Right atrium auricular region (tissue), 2 donors: ENCODE results near the gene DPF3. TPM values are rescaled to one million over a fixed set of nuclear protein-coding genes. Genes with fewer than 3 reads are reported as not detected.
A peak's percentile ranks its signal among the peaks of the same experiment; 100 is the strongest.

Source experiments
- DNase-seq: peaks from one replicate; pipeline ENCODE4 v3.0.0-alpha.2; 2019; ENCODE audit warnings: low spot score
- H3K27ac ChIP-seq, 2 donors: fragments of 200-600 bp; sonication (generic); 1 replicate in 1 of 2; 2 replicates in 1 of 2; pipeline ENCODE4 v1.5.1; 2016 to 2019
- H3K27me3 ChIP-seq, 2 donors: fragments of 200-600 bp; sonication (generic); one replicate each; pipeline versions ENCODE4 v1.5.1 to v1.6.0; 2017 to 2019
- H3K36me3 ChIP-seq: fragments of 200-600 bp; sonication (generic); one replicate; pipeline ENCODE4 v1.5.1; 2016
- H3K4me1 ChIP-seq, 2 donors: fragments of 200-600 bp; sonication (generic); one replicate each; pipeline versions ENCODE4 v1.5.1 to v1.6.0; 2017 to 2019
- H3K4me3 ChIP-seq, 2 donors: fragments of 200-600 bp; sonication (generic); 1 replicate in 1 of 2; 2 replicates in 1 of 2; pipeline ENCODE4 v1.5.1; 2017 to 2019; ENCODE audit warnings: mild to moderate bottlenecking in 1 of 2, moderate library complexity in 1 of 2
- H3K9me3 ChIP-seq, 2 donors: fragments of 200-600 bp; sonication (generic); one replicate each; pipeline ENCODE4 v1.5.1; 2019
- total RNA-seq, 2 donors: library from RNA; depleted of rRNA; stranded (reverse); fragments of >200 nt; gene quantifications; one replicate each; pipeline ENCODE4 v1.1.0, GENCODE V29; 2016
- TF ChIP-seq, protein P1 (sequence below), 2 donors: fragments of 200-600 bp; sonication (generic); IDR thresholded peaks; one replicate each; pipeline ENCODE4 v1.5.1; 2019; ENCODE audit warnings: antibody characterized with exemption in 2 of 2

DPF3 gene
- total RNA-seq, 2 donors from 2014 or later = 14.7 to 26.6 TPM

GRCh38 chr14:72780751-72781150, 113.2 kb downstream of the DPF3 start:
- H3K36me3 ChIP-seq = no peaks in the 10 kb centered on the region
- H3K4me3 ChIP-seq = no peak overlapping the region
- TF ChIP-seq, protein P1, sequence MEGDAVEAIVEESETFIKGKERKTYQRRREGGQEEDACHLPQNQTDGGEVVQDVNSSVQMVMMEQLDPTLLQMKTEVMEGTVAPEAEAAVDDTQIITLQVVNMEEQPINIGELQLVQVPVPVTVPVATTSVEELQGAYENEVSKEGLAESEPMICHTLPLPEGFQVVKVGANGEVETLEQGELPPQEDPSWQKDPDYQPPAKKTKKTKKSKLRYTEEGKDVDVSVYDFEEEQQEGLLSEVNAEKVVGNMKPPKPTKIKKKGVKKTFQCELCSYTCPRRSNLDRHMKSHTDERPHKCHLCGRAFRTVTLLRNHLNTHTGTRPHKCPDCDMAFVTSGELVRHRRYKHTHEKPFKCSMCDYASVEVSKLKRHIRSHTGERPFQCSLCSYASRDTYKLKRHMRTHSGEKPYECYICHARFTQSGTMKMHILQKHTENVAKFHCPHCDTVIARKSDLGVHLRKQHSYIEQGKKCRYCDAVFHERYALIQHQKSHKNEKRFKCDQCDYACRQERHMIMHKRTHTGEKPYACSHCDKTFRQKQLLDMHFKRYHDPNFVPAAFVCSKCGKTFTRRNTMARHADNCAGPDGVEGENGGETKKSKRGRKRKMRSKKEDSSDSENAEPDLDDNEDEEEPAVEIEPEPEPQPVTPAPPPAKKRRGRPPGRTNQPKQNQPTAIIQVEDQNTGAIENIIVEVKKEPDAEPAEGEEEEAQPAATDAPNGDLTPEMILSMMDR (IDR thresholded peaks at IDR 0.05) = no peak
- peak; percentile 23 for DNase-seq
- peak overlapping the region in 1 of 2 donors; percentile 25 for H3K27ac ChIP-seq
- H3K4me1 ChIP-seq = peaks cover 0 to 48% of the 10 kb centered on the region in 2 donors
- H3K27me3 ChIP-seq = no peaks in the 10 kb centered on the region
- H3K9me3 ChIP-seq = peaks cover 0 to 4% of the 10 kb centered on the region in 2 donors

GRCh38 chr14:72779679-72780078, 114.2 kb downstream of the DPF3 start:
- peak overlapping the region in 1 of 2 donors; percentile 25 for H3K27ac ChIP-seq
- peaks cover 0 to 4% of the 10 kb centered on the region in 2 donors for H3K9me3 ChIP-seq
- H3K4me1 ChIP-seq = peaks cover 0 to 48% of the 10 kb centered on the region in 2 donors
- H3K27me3 ChIP-seq = no peaks in the 10 kb centered on the region
- DNase-seq = peak; percentile 21
- no peaks in the 10 kb centered on the region for H3K36me3 ChIP-seq
- no peak overlapping the region for H3K4me3 ChIP-seq
- TF ChIP-seq, protein P1 (IDR thresholded peaks at IDR 0.05) = no peak

GRCh38 chr14:72777636-72778035, 116.3 kb downstream of the DPF3 start:
- H3K9me3 ChIP-seq = peaks cover 0 to 4% of the 10 kb centered on the region in 2 donors
- H3K27ac ChIP-seq = no peak overlapping the region
- peaks cover 0 to 44% of the 10 kb centered on the region in 2 donors for H3K4me1 ChIP-seq
- no peak for DNase-seq
- no peaks in the 10 kb centered on the region for H3K27me3 ChIP-seq
- H3K36me3 ChIP-seq = no peaks in the 10 kb centered on the region
- H3K4me3 ChIP-seq = no peak overlapping the region
- TF ChIP-seq, protein P1 (IDR thresholded peaks at IDR 0.05) = no peak

- peaks cover 0 to 36% of the 10 kb centered on the region in 2 donors for H3K4me1 ChIP-seq
- TF ChIP-seq, protein P1 (IDR thresholded peaks at IDR 0.05) = no peak
- DNase-seq = peak; percentile 28
- H3K9me3 ChIP-seq = peaks cover 0 to 4% of the 10 kb centered on the region in 2 donors
- no peaks in the 10 kb centered on the region for H3K27me3 ChIP-seq
- no peaks in the 10 kb centered on the region for H3K36me3 ChIP-seq
- no peak overlapping the region for H3K4me3 ChIP-seq
- H3K27ac ChIP-seq = peak overlapping the region; percentile 42 to 55
Measured at GRCh38 chr14:72776701-72777261, 117.1 kb downstream of the DPF3 start.

DNA sequence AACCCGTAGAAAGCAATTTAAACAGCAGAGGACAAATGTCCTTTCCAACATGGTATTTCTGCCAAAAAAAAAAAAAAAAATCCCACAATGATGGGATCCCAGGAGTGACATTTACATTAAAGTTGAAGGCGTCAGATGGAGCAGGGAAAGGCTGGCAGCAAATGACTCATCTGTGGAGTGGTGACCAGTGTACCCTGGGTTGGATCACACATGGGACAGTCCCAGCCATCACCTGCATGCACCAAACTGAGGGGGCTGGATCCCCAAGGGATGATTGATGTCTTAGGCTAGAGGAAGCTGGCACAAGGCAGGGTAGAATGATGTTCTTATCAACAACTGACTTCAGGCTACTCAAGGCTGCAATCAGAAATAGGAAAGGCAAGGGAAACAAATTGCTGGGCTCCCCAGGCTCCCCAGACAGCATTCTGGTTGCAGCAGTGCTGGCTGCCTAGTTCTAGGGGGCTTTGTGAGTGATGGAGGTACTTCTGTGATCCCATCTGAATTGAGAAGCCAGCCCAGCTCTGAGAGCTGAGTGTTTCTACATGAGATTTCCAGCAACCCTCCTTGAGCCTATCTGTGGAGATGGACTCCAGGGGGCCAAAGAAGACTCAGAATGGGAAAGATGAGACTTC, 117.9 kb downstream of the DPF3 start:
- Histone ChIP-seq H3K4me3 (no peak overlapping the region), H3K27me3 (no peaks in the 10 kb centered on the region), H3K27ac (peak overlapping the region; percentile 42 to 55), H3K4me1 (peaks cover 0 to 29% of the 10 kb centered on the region in 2 donors), H3K36me3 (no peaks in the 10 kb centered on the region), H3K9me3 (peaks cover 0 to 4% of the 10 kb centered on the region in 2 donors)
- TF ChIP-seq, protein P1 (IDR thresholded peaks at IDR 0.05) = no peak
- peak; percentile 47 for DNase-seq
